ENCODE results near the gene STK10. TPM values are rescaled to one million over a fixed set of nuclear protein-coding genes. Genes with fewer than 3 reads are reported as not detected.

STK10 gene
- total RNA-seq, 1 experiment from 2014 or later = 22.9 TPM

GRCh38 chr5:172145870-172146747 lies 41.9 kb downstream of the STK10 start:
- ChIA-PET CTCF (no interaction called here), RAD21 (ENCODE audit: low non-redundant PET in 1 of 2, low total read pairs in 2 of 2, uncharacterized antibody in 2 of 2, unreplicated experiment in 2 of 2) (no interaction called here), POLR2A (no interaction called here)
- no peak overlapping the region for H3K27ac ChIP-seq (ENCODE audit: low read depth, low read length)
- H3K27me3 ChIP-seq (ENCODE audit: insufficient read depth, low read length) = no peaks in the 10 kb centered on the region
- H3K36me3 ChIP-seq (ENCODE audit: control insufficient read depth in 1 of 2, insufficient read depth in 2 of 2, low read length in 2 of 2) = no peaks in the 10 kb centered on the region
- BruUV-seq (replicated peaks) = no TSS peak
- no peaks in the 10 kb centered on the region for H3K4me1 ChIP-seq (ENCODE audit: control insufficient read depth in 1 of 2, insufficient read depth in 2 of 2, low read length in 2 of 2)
- no peaks in the 10 kb centered on the region for H4K20me1 ChIP-seq (ENCODE audit: insufficient read depth)
- H2AFZ ChIP-seq (ENCODE audit: low read depth, low read length, poor library complexity, severe bottlenecking) = no peak overlapping the region
- no peak for TF ChIP-seq CTCF (IDR thresholded peaks at IDR 0.05 in 2 of 3, conservative IDR thresholded peaks at IDR 0.05 in 1 of 3; ENCODE audit: borderline replicate concordance in 1 of 3, insufficient read depth in 1 of 3, low read depth in 2 of 3, low read length in 2 of 3)
- no peak for TF ChIP-seq ZNF274 (IDR thresholded peaks at IDR 0.05; ENCODE audit: low read depth, low read length)
- no peak for TF ChIP-seq RAD21 (IDR thresholded peaks at IDR 0.05; ENCODE audit: low read depth)
- intact Hi-C loops (cut with micrococcal nuclease) = no loop called here
- no peak overlapping the region for H3K9ac ChIP-seq (ENCODE audit: low read length)
- H3K79me2 ChIP-seq (ENCODE audit: insufficient read depth, low read length) = no peaks in the 10 kb centered on the region
- no peak overlapping the region for H3K4me3 ChIP-seq (replicated peaks in 1 of 2; ENCODE audit: low read depth in 1 of 2, low read length in 2 of 2)
- H3K9me3 ChIP-seq (ENCODE audit: control insufficient read depth in 1 of 2, insufficient read depth in 1 of 2, low read depth in 1 of 2, low read length in 2 of 2) = no peaks in the 10 kb centered on the region
- ATAC-seq = no peak
- no peak overlapping the region for H3K4me2 ChIP-seq (ENCODE audit: low read length)
- no peaks in the 10 kb centered on the region for H3K9me2 ChIP-seq (ENCODE audit: insufficient read depth)
- no peak for DNase-seq (ENCODE audit: low read depth, low spot score)
